Liver (tissue), 9 donors: ENCODE measurements around the gene ENPP7. TPM values are rescaled to one million over a fixed set of nuclear protein-coding genes. Genes with fewer than 3 reads are reported as not detected.

ENCODE experiments used
- DNase-seq: peaks from one replicate; pipeline ENCODE4 v3.0.0-alpha.2; 2017; ENCODE audit warnings: low spot score
- H3K27ac ChIP-seq, 2 donors: one replicate each; pipeline ENCODE4 v1.7.0; 2013; ENCODE audit warnings: inconsistent platforms in 2 of 2, low read length in 2 of 2, control low read depth in 1 of 2, low read depth in 1 of 2, mild to moderate bottlenecking in 1 of 2
- H3K27me3 ChIP-seq, 4 donors: one replicate each; pipeline versions ENCODE4 v1.6.1 to v1.7.0; 2013; ENCODE audit warnings: low read length in 3 of 4, inconsistent platforms in 1 of 4, mild to moderate bottlenecking in 1 of 4, moderate library complexity in 1 of 4; ENCODE audit not compliant: control insufficient read depth in 4 of 4, insufficient read depth in 4 of 4
- H3K36me3 ChIP-seq, 4 donors: one replicate each; pipeline versions ENCODE4 v1.6.1 to v1.7.0; 2013; ENCODE audit warnings: low read length in 3 of 4, mild to moderate bottlenecking in 3 of 4, low read depth in 1 of 4, moderate library complexity in 1 of 4; ENCODE audit not compliant: control insufficient read depth in 4 of 4, insufficient read depth in 3 of 4
- H3K4me1 ChIP-seq, 4 donors: one replicate each; pipeline versions ENCODE4 v1.6.1 to v1.7.0; 2013; ENCODE audit warnings: low read length in 3 of 4, mild to moderate bottlenecking in 3 of 4, moderate library complexity in 1 of 4; ENCODE audit not compliant: control insufficient read depth in 4 of 4, insufficient read depth in 4 of 4
- H3K4me3 ChIP-seq, 3 donors: one replicate each; pipeline versions ENCODE4 v1.6.1 to v1.7.0; 2013; ENCODE audit warnings: low read length in 3 of 3, control low read depth in 1 of 3, low read depth in 1 of 3, mild to moderate bottlenecking in 1 of 3
- H3K9ac ChIP-seq, 2 donors: one replicate each; pipeline ENCODE4 v1.7.0; 2013; ENCODE audit warnings: low read length in 2 of 2, mild to moderate bottlenecking in 2 of 2, moderate library complexity in 2 of 2, control low read depth in 1 of 2, low read depth in 1 of 2
- H3K9me3 ChIP-seq, 4 donors: one replicate each; pipeline versions ENCODE4 v1.6.1 to v1.7.0; 2013; ENCODE audit warnings: low read length in 3 of 4; ENCODE audit not compliant: control insufficient read depth in 4 of 4
- FOXA2 ChIP-seq: IDR thresholded peaks from 2 replicates; pipeline ENCODE4 v1.6.1; 2016; ENCODE audit warnings: antibody characterized with exemption
- GABPA ChIP-seq, 2 donors: IDR thresholded peaks in 1 of 2; conservative IDR thresholded peaks in 1 of 2; 2 replicates each; pipeline ENCODE4 v1.6.1; 2016; ENCODE audit warnings: antibody characterized with exemption in 2 of 2, mild to moderate bottlenecking in 1 of 2, moderate library complexity in 1 of 2
- HNF4A ChIP-seq, 2 donors: conservative IDR thresholded peaks; 2 replicates each; pipeline ENCODE4 v1.6.1; 2016; ENCODE audit warnings: antibody characterized with exemption in 2 of 2, mild to moderate bottlenecking in 2 of 2
- HNF4G ChIP-seq: IDR thresholded peaks from 2 replicates; pipeline ENCODE4 v1.6.1; 2016; ENCODE audit warnings: antibody characterized with exemption
- RAD21 ChIP-seq, 2 donors: IDR thresholded peaks; 2 replicates each; pipeline ENCODE4 v1.6.1; 2016; ENCODE audit warnings: antibody characterized with exemption in 2 of 2, mild to moderate bottlenecking in 2 of 2
- RXRA ChIP-seq, 2 donors: IDR thresholded peaks; 2 replicates each; pipeline ENCODE4 v1.6.1; 2017 to 2018; ENCODE audit warnings: antibody characterized with exemption in 2 of 2, mild to moderate bottlenecking in 1 of 2
- TAF1 ChIP-seq: conservative IDR thresholded peaks from 2 replicates; pipeline ENCODE4 v1.6.1; 2016; ENCODE audit warnings: antibody characterized with exemption, mild to moderate bottlenecking
- YY1 ChIP-seq: IDR thresholded peaks from 2 replicates; pipeline ENCODE4 v1.6.1; 2016; ENCODE audit warnings: antibody characterized with exemption, mild to moderate bottlenecking
- ZBTB33 ChIP-seq: IDR thresholded peaks from 2 replicates; pipeline ENCODE4 v1.6.1; 2016; ENCODE audit warnings: antibody characterized with exemption
- WGBS: extraction: QIAGEN DNeasy Blood & Tissue Kit; methylation state at CpG from one replicate; pipeline ENCODE4 v1.1.7; 2013; 5-methylcytosine and 5-hydroxymethylcytosine counted together
- polyA plus RNA-seq, 2 donors: library from polyadenylated mRNA; stranded (reverse) in 1 of 2; unstranded in 1 of 2; fragments of 200-250 nt in 1 of 2; fragments of >200 nt in 1 of 2; fragmentation: Nextera tagmentation in 1 of 2; extraction: Ambion mirVana in 1 of 2; gene quantifications; one replicate each; pipeline versions ENCODE4 v1.2.1 to v1.2.3, GENCODE V29; 2013 to 2015
- total RNA-seq, 2 donors: library from RNA; depleted of rRNA; stranded (reverse); fragments of >200 nt; gene quantifications; one replicate each; pipeline ENCODE4 v1.2.3, GENCODE V29; 2014
- TF ChIP-seq, protein P1 (sequence below): fragments of 150-350 bp; IDR thresholded peaks from 2 replicates; pipeline ENCODE4 v1.5.1; 2017; ENCODE audit warnings: improper control_type of control experiment, low read depth, low read length; ENCODE audit not compliant: missing input control
- TF ChIP-seq, protein P2 (sequence below): IDR thresholded peaks from 2 replicates; pipeline ENCODE4 v1.6.1; 2016; ENCODE audit warnings: antibody characterized with exemption, mild to moderate bottlenecking
- TF ChIP-seq, protein P3 (sequence below): IDR thresholded peaks from 2 replicates; pipeline ENCODE4 v1.6.1; 2016; ENCODE audit warnings: antibody characterized with exemption
- TF ChIP-seq, protein P4 (sequence below): IDR thresholded peaks from 2 replicates; pipeline ENCODE4 v1.6.1; 2016; ENCODE audit warnings: antibody characterized with exemption
- donor health status: healthy.
- donor health status: healthy.
- donor health status: healthy.
- donor health status: healthy.
- donor health status: healthy.

Gene ENPP7
- total and polyA plus RNA-seq, 4 donors = 1.7 to 12.0 (median 3.9) TPM

DNA sequence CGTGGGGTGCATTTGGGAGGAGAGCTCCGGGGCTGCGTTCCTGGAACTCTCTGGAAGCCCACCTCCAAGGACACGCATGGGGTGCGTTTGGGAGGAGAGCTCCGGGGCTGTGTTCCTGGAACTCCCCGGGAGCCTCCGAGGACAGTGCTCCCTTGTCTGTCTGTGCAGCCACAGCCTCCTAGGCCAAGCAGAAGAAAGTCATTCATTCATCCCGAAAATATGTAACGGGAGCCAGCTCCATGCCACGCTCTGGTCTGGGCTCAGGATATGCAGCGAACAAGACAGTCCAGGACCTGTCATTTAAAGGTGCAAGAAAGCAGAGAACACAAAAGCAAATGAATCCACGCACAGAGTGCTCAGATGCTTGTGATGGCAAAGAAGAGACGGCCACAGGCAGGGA is 7.9 kb downstream of the ENPP7 start:
- Histone ChIP-seq H3K9me3 (no peaks in the 10 kb centered on the region), H3K4me1 (peaks cover 7 to 20% (median 10%) of the 10 kb centered on the region in 4 donors), H3K27ac (no peak overlapping the region), H3K36me3 (no peaks in the 10 kb centered on the region), H3K27me3 (no peaks in the 10 kb centered on the region), H3K9ac (no peak overlapping the region), H3K4me3 (no peak overlapping the region)
- no peak for TF ChIP-seq FOXA2
- 95% methylated on average over 14 of the region's 14 CpGs for WGBS
- no peak for DNase-seq

DNA sequence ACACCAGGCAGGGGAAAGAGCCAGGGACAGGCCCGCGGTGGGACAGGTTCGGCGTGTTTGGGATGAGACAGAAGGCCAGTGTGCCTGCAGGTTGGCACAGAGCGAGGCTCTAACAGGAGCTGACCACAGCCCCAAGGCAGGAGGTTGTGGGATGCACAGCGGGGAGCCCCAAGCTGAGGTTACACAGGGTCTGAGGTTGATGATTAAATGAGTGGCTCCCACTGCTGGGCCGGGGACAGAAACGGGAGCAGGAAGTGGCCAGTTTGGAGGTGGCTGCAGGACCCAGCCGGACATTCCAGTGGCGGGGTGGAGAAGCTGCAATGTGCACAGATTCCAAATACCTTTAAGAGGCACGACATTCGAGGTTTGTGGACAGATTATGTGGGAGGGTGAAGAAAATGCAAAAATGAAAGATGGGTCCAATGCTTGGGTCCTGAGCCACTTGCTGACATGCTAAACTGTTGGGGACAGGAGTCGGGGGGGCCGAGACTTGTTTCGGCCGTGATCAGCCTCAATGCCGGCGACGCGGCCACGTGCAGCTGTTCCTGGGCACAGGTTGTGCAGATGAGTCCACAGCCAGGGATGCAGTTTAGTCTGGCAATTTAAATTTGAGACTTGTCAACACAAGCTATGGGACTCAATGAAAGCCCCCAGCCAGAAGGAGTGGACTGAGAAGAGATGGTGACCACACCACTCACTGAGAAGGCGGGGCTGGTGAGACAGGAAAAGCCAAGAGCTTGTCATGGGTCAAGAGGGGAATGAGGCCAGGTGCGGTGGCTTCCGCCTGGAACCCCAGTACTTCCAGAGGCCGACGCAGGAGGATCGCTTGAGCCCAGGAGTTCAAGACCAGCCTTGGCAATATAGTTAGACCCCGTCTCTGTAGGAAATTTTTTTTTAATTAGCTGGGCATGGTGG is 8.7 kb downstream of the ENPP7 start:
- no peak for DNase-seq
- TF ChIP-seq TAF1 (no peak), HNF4A (conservative IDR thresholded peaks at IDR 0.05) (no peak), GABPA (IDR thresholded peaks at IDR 0.05 in 1 of 2, conservative IDR thresholded peaks at IDR 0.05 in 1 of 2) (no peak), YY1 (no peak), ZBTB33 (no peak)
- TF ChIP-seq, protein P1, sequence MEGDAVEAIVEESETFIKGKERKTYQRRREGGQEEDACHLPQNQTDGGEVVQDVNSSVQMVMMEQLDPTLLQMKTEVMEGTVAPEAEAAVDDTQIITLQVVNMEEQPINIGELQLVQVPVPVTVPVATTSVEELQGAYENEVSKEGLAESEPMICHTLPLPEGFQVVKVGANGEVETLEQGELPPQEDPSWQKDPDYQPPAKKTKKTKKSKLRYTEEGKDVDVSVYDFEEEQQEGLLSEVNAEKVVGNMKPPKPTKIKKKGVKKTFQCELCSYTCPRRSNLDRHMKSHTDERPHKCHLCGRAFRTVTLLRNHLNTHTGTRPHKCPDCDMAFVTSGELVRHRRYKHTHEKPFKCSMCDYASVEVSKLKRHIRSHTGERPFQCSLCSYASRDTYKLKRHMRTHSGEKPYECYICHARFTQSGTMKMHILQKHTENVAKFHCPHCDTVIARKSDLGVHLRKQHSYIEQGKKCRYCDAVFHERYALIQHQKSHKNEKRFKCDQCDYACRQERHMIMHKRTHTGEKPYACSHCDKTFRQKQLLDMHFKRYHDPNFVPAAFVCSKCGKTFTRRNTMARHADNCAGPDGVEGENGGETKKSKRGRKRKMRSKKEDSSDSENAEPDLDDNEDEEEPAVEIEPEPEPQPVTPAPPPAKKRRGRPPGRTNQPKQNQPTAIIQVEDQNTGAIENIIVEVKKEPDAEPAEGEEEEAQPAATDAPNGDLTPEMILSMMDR = no peak
- WGBS = 85% methylated on average over 28 of the region's 28 CpGs
- Histone ChIP-seq H3K9me3 (no peaks in the 10 kb centered on the region), H3K9ac (no peak overlapping the region), H3K27me3 (no peaks in the 10 kb centered on the region), H3K27ac (no peak overlapping the region), H3K4me3 (no peak overlapping the region), H3K36me3 (no peaks in the 10 kb centered on the region), H3K4me1 (peaks cover 7 to 19% (median 9%) of the 10 kb centered on the region in 4 donors)

GRCh38 chr17:79740413-79740812 is 9.7 kb downstream of the ENPP7 start:
- Histone ChIP-seq H3K36me3 (no peaks in the 10 kb centered on the region), H3K4me3 (no peak overlapping the region), H3K27ac (no peak overlapping the region), H3K9me3 (no peaks in the 10 kb centered on the region), H3K4me1 (peaks cover 7 to 19% (median 9%) of the 10 kb centered on the region in 4 donors), H3K27me3 (no peaks in the 10 kb centered on the region), H3K9ac (no peak overlapping the region)
- no peak for DNase-seq
- WGBS = 44% methylated on average over 8 of the region's 8 CpGs
- TF ChIP-seq, protein P2, sequence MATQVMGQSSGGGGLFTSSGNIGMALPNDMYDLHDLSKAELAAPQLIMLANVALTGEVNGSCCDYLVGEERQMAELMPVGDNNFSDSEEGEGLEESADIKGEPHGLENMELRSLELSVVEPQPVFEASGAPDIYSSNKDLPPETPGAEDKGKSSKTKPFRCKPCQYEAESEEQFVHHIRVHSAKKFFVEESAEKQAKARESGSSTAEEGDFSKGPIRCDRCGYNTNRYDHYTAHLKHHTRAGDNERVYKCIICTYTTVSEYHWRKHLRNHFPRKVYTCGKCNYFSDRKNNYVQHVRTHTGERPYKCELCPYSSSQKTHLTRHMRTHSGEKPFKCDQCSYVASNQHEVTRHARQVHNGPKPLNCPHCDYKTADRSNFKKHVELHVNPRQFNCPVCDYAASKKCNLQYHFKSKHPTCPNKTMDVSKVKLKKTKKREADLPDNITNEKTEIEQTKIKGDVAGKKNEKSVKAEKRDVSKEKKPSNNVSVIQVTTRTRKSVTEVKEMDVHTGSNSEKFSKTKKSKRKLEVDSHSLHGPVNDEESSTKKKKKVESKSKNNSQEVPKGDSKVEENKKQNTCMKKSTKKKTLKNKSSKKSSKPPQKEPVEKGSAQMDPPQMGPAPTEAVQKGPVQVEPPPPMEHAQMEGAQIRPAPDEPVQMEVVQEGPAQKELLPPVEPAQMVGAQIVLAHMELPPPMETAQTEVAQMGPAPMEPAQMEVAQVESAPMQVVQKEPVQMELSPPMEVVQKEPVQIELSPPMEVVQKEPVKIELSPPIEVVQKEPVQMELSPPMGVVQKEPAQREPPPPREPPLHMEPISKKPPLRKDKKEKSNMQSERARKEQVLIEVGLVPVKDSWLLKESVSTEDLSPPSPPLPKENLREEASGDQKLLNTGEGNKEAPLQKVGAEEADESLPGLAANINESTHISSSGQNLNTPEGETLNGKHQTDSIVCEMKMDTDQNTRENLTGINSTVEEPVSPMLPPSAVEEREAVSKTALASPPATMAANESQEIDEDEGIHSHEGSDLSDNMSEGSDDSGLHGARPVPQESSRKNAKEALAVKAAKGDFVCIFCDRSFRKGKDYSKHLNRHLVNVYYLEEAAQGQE = no peak
- TF ChIP-seq HNF4G = no peak
- no peak for TF ChIP-seq HNF4A (conservative IDR thresholded peaks at IDR 0.05)
- TF ChIP-seq RAD21 (IDR thresholded peaks at IDR 0.05) = no peak
- TF ChIP-seq, protein P3, sequence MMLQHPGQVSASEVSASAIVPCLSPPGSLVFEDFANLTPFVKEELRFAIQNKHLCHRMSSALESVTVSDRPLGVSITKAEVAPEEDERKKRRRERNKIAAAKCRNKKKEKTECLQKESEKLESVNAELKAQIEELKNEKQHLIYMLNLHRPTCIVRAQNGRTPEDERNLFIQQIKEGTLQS = no peak
- TF ChIP-seq, protein P4, sequence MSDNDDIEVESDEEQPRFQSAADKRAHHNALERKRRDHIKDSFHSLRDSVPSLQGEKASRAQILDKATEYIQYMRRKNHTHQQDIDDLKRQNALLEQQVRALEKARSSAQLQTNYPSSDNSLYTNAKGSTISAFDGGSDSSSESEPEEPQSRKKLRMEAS = no peak
- TF ChIP-seq RXRA (IDR thresholded peaks at IDR 0.05) = no peak
- TF ChIP-seq, protein P1 = no peak
